ENCODE results near the gene SEC31A.

SEC31A gene

DNA sequence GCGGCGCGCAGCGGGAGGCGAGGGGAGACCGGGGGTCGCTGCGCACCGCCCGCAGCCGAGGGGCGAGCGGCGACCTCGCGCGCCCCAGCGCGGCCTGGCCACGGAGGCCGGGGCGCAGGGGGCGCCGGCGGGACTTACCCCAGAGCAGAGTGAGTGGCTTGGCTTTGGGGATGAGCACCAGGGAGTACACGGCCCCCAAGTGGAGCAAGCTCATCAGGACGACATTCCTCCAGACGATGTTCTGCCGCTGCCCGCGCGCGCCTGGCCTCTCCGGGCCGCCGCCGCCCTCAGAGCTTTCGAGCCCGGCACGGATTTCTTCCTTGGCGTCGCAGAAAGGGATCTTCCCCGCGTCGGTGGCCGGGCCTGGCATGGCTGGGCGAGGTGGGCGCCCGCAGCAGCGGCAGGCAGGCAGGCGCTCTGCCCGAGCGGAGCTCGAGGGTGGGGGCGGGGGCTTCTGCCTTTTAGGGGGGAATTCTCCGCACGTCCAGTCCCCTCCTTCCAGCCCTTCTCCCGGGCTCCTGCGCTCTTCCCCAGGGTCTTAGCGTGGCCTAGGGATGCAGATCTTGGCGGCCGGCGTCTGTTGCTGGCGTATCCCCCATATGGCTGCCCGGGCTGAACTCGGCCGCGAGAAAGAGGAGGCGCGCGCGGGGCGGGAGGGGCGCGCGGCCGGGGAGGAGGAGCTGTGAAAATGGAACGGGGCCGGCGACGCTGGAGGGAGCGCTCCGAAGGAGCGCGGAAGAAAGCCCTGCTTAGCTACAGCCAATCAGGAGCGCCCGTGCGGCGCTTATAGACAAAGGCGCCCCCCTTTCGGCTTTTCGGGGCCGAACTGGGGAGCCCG lies 92.6 kb downstream of the SEC31A start, which contains the start of gene SCD5:
SCD5 (minus strand) TSS at position 629 of the 838 bp plus-strand sequence; CDS start at position 370, 259 bp downstream.
- intact Hi-C loops (cut with DNase I) = loop anchor here (5.0 kb wide), 1 partner anchor 56 kb away; no protein-coding TSS in a partner anchor

DNA sequence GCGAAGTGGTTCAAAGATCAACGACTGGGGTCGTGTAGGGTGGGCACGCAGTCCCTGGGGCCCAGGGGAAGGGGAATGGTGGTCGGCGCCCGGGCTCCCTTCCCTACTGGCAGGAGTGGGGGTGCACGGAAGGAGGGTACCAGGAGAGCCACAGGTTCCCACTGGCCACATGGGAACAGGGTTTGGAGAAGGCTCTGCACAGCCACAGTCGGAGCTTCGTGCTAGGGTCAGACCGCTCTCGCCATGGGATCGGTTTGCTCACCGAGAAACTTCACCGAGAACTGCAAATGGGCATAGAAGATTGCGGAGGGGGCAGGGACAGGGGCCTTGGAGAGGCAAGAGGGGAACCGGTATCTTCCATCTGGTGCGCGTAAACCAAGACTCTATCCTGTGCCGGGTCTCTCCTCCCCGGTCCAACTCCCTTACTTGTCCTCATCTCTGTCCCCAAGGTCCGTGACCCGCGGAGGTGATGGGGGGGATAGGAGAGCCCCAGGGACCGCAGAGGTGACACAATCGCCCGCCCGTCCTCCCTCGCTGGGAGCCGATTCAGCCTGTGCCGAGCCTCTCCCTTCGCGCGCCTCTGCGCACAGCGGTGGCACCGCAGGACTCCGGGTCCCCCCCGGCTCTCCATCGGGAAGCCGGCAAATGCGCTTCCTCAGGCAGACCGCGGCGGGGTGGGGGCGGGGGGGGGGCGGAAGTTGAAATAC lies 93.4 kb downstream of the SEC31A start:
- intact Hi-C loops (cut with DNase I) = loop anchor here (5.0 kb wide), 1 partner anchor 55 kb away; no protein-coding TSS in a partner anchor
- peak in 8 of 10 donors; percentile 41 to 91 (median 58) for DNase-seq

More for the DNA sequence above, 92.6 kb downstream of the SEC31A start, which contains the start of gene SCD5:
- peak; percentile 74 to 98 (median 87) for DNase-seq

DNA sequence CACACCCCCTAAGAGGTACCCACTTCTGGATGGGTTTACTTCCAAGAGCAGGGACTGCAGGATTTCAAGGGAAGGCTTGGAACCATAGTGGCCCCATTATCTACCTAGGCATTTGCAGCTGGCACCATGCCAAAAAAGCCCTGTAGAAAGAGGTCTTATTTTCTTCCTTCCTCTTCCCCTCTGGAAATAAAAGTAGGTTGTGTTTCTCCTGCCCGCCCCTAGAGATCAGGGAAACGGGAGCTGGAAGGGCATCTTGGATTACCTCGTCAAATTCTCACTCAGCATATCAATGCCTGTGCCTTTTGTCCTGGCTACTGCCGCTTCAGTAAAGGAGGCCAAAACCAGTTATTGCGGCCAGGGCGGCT lies 93.9 kb downstream of the SEC31A start:
- intact Hi-C loops (cut with DNase I) = loop anchor here (5.0 kb wide), 1 partner anchor 55 kb away; no protein-coding TSS in a partner anchor
- DNase-seq = peak in 1 of 10 donors; percentile 52

DNA sequence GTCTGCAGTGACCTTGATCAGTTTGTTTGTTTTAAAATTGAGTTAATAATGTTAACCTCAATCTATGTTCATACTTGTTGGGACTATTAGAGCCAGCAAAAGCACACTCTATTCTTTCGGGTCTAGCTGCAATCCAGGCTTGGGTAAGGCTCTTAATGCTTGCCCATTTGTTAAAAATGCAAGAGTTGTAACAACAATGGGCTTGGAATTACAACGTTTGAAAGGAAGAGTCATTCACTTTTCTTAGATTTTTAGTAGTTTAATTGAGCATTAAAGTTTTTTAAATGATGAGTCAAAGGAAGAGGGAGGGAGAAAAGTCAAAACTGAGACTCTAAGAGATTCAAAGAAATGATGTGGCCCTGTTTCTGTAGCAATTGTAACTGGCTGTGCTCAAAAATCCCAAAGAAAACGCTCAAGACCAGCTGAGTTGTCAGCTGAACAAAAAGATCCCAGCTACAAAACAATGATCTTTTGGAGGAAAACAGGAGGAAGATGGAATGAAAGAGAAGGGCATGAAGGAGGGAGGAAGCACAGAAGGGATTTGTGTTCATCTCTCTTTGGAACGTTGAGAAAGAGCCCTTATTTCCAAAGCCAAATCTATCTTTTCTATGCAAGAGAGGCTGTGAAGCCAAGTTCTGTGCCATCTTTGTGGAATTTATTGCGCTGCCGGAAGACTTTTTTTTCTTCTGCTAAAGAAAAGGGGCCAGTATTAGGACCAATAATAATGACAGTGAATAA lies 97.9 kb downstream of the SEC31A start:
- DNase-seq = no peak
- intact Hi-C loops (cut with DNase I) = no loop called here

DNA sequence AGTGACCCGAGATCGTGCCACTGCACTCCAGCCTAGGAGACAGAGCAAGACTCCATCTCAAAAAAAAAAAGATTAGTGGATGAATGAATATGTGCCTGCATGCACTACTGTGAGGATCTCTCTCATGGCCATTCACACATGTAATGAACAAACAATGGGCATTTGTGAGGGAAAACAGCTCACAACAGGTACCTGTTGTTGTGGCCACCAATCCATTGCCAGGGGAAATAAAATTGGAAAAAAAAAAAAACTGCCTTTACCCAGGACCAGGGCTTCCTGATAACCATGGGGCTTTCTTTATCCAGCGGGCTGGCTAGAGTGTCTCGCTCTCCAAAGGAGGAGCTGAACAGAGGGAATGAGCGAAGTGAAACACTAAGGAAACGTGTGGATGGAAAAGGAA lies 99.8 kb downstream of the SEC31A start:
- no peak for DNase-seq
- intact Hi-C loops (cut with DNase I) = no loop called here

DNA sequence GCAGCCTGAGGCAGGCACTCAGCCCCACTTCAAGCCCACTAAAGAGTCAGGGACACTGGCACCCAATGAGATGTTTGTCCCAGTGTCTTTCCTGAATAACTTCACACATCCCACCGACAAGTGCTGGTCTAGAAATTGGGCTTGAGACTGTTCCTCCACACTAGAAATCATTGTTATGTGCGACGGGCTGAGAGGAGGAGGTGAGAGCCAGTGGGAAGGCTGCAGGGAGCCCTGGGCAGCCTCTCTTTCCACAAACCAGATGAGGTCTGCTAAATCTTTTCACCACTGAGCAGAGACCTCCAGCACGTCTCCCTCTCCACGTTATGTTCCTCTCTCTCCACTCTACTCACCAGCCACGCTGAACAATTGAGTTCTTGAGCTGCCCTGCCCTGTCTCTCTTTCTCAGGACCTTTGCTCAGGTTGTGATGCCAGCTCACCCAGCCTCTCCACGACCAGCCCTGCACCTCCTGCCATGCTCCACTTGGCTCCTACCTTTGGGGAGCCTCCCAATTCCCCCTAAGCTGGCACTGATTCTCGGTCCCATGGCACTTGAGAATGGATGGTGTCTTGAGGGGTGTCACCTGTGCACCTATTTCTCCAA lies 100.8 kb downstream of the SEC31A start:
- intact Hi-C loops (cut with DNase I) = no loop called here
- DNase-seq = peak in 3 of 10 donors; percentile 32 to 89 (median 75)

DNA sequence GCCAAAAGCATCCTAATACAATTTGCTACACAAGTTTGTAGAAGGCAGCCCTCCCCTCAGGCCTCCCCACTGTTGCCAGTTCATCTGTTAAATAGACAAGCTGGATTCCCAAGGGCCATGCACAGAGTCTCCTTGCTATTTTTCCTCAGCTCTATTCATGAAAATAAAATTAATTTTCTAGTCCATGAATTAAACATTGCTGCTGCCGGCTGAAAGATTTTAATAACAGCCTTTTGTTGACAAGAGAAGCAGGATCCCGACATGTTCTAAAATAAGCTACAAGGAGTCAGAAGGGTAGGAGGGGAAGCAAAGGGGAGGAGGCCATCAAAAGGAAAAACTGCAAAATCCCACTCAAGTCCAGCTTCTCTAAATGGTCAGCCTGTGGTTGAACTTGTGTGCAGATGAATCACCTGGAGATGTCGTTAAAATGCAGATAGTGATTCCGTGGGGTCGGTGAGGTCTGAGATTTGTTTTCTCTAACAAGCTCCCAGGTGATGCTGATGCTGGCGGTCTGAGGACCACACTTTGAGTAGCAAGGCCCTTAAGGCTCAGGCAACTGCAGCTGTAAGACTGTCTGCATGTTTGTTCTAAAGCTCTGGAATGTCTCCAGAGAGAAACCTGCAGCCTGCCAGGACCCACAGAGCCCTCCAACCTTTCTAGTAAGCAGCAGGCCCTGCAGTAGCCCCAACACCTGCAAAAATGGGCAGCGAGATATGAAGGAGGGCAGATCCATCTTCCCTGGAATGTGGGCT lies 101.8 kb downstream of the SEC31A start:
- intact Hi-C loops (cut with DNase I) = no loop called here
- DNase-seq = no peak

DNA sequence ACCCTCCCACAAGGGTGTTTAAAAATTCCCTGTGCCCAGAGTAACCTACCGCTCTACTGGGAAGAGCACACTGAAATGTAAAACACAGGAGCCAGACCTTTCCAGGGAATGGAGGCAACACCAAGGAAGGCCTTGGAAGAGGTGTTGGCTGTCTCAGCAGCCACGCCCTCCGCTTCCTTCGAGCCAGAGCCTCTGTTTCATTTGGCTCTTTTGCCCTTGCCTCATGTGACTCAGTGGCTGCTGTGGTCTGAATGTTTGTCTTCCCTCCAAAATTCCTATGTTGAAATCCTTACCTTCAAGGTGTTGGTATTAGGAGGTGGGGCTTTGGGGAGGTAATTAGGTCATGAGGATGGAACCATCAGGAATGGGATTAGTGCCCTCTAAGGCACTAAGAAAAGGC lies 103.6 kb downstream of the SEC31A start:
- no peak for DNase-seq
- intact Hi-C loops (cut with DNase I) = no loop called here

DNA sequence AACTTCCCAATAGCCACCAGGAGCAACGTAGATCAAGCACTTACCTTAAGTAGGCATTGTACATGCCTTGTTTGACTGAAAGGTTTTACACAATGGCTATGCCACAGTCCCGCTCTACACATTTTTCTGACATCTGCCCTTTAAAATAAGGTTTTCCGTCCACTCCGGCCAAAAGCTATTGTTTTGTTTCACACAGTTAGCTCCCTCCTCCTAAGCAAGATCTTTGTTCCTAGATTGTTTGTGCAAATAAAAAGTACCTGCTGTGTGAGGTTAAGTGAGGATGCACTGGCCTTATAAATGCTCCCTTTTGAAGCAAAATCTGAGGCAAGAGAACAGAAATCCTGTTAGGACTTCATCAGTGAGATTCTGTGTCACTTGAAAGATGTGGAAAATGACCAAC lies 104.1 kb downstream of the SEC31A start:
- intact Hi-C loops (cut with DNase I) = no loop called here
- DNase-seq = no peak

DNA sequence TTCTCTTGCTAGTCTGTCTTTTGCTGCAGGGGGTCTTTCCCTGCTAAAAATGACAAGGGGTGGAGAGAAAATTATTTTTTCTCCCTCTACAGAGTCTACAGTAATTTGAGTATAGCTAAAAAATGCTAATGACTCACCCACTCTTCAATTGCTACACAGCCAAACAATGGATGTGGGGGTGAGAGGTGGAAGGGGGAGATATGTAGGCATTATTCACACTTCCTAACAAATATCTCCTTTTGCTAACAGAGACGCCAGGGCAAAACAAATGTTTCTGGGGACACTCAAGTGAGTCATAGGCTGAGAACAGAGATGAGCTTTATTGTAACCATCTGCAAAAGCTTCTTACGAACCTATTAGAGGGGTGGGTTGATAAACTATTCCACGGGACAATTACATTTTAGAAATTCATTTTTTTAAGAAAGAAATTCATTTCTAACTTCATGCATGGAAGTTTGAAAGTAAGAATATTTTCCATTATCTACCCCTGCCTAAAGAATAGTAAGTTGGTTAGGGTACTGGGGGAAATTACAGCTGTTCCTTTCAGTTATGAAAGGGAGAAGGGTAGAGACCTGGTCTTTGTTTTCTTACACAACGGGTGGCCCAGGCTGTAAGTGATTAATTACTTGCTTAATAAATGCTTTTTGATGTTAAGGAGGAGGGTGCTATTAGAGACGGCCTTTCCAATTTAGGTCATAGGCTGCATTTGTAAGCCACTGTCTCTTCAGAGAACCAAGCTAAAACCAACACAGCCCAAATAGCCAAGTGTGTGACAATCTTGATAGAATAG lies 105.1 kb downstream of the SEC31A start:
- intact Hi-C loops (cut with DNase I) = no loop called here
- no peak for DNase-seq

DNA sequence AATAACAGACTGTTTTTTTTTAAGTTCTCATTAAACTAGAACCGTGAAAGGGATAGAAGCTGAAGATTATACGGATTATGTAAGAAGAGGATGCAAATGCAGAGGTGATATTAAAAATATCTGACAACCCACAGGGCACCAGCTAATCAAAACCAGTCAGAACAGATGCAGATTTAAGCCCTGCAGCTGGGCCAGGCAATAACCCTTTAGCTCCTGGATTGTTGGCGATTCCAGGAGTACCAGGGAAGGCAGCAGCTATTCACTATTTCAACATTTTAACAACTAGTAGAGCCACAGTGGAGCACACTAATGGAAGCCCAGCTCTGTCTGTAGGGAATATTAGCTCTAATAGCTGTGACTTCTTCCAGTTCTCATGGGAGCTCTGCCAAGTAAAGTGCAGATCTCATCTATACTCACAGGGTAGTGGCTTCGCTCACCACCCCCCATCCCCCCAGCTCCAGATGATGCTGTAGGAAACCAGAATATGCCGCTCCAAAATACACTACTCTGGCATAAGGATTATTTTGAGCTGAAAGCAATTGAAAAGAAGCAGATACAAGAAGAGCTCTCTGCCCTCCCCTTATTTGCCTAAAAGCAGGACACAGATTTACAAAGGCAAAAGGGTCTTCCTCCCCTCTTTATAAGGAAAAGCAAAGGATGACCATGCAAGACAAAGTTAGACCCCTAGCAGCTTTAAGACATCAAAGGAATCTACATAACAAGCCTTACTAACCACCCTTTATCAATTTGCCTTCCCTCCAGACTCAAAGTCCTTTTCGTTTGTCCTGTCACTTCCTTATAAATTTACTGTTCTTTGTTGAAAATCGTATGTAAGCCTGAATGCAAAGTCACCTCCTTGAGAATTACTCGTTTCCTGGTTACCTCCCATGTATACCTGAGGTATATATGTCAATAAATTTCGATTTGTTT lies 106.0 kb downstream of the SEC31A start:
- no peak for DNase-seq
- intact Hi-C loops (cut with DNase I) = no loop called here

DNA sequence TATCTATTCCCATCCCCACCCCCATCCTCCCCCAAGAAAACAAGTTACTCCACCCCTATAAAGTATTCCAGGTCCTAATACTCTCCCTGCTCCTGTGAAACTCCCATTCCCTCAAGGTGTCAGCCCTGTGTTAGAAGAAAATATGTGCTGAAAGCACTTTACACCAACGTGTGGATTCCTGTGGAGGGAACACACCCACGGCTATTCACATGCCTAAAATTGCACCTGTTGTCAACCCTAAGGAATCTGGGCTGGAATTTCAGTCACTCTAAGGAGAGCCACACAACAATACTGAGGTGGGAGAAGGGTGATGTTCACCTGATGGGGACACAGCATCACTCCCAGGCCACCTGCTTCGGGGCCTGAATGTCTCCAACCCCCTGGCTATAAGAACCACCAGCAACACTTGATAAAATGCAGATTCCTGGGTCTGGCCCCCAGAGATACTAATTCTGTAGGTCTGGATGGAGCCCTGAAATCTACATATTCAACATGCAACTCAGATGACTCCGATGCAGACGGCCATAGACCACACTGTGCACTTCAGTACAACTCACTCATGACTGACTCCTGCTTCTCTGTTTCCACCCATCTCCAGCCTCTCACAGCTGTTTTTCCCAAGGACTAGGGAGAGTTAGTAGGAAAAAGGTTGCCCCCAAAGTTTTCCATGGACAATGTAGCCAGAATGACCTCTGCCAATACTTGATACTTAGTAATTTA lies 108.2 kb downstream of the SEC31A start:
- DNase-seq = peak in 1 of 10 donors; percentile 7
- intact Hi-C loops (cut with DNase I) = no loop called here

DNA sequence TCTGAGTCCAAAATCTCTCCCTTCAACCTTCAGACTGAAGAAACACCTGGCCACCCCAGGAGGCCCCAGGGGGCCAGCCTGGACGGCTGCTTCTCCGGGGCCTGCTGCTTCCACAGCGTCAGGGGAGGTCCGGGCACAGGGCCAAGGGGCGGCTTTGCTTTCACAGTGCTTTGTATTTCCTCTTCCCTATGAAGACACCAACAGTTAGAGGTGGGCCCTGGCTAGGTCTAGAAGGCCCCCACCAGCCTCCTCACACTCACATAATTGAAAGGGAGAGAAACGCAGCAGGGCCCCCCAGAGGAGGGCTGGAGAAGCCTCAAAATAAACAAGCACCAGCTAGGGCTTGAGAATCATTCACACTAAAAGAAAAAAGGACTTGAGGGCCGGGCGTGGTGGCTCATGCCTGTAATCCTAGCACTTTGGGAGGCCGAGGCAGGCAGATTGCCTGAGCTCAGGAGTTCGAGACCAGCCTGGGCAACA lies 110.2 kb downstream of the SEC31A start:
- intact Hi-C loops (cut with DNase I) = no loop called here
- peak in 8 of 10 donors; percentile 28 to 93 (median 68) for DNase-seq

DNA sequence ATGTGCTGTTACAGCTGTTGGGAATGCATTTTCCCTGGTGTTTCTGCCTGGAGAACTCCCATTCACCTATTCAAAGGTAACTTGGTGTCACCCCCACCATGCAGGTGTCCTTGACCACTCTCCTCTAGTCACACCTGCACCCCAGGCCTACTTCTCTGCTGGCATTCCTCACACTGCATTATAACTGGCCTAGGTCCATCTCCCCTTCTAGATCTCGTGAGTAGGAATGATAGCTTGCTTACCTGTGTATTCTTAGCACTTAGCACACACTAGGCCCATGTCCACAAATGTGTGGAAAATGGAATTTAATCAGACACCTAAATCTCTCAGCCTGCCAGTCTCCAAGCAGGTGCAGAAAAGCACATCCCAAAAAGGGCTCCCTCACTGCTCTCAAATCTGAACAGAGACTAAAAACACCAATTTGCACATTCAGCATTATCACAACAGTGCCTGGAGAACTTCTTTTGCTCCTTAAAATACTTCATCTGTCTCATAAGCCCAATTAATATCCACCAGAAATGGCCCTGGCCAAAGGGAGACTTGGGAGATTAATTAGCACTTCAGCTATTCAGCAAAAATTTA lies 110.7 kb downstream of the SEC31A start:
- intact Hi-C loops (cut with DNase I) = no loop called here
- peak in 1 of 10 donors; percentile 5 for DNase-seq

DNA sequence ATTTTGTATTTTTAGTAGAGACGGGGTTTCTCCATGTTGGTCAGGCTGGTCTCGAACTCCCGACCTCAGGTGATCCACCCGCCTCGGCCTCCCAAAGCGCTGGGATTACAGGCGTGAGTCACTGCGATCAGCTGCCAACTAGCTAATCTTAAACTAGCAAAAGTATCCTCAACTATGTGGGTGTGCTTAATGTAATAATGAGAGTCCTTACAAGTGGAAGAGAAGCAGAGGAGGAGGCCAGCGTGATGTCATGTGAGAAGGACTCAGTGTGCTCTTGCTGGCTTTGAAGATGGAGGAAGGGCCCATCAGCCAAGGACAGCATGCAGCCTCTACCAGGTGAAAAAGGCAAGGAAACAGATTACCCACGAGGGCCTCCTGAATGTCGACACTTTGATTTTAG lies 111.9 kb downstream of the SEC31A start:
- no peak for DNase-seq
- intact Hi-C loops (cut with DNase I) = no loop called here

DNA sequence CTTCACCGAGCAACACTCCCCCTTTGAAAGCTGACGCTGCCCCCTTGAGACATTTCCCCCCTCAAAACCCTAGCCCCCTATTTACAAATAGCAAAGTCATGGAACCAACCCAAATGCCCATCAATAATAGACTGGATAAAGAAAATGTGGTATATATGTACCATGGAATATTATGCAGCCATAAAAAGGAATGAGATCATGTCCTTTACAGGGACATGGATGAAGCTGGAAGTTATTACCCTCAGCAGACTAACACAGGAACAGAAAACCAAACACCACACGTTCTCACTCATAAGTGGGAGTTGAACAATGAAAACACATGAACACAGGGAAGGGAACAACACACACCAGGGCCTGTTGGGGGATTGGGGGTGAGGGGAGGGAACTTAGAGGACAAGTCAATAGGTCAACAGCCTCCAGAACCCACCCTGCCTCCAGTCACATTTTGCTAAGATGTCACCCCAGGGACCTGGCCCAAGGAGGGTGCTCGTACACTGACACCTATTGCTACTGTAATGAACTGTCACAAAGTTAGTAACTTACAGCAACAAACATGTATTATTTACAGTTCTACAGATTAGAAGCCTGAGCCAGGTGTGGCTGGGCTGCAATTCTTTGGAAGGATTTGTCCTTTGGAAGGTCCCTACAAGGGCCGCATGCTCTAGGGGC lies 113.0 kb downstream of the SEC31A start:
- intact Hi-C loops (cut with DNase I) = no loop called here
- DNase-seq = no peak
